Mammary epithelial cell (primary cell): ENCODE measurements around the gene SLC17A2.

Experiments
- CTCF ChIP-seq, 2 donors: IDR thresholded peaks in 1 of 2; conservative IDR thresholded peaks in 1 of 2; 2 replicates each; pipeline ENCODE4 v1.5.1; 2011 to 2012; ENCODE audit warnings: inconsistent platforms in 2 of 2, low read length in 2 of 2, mild to moderate bottlenecking in 2 of 2, control low read depth in 1 of 2, low read depth in 1 of 2; ENCODE audit not compliant: insufficient read depth in 1 of 2; ENCODE audit errors: extremely low read depth in 1 of 2
- EZH2 ChIP-seq: IDR thresholded peaks from 2 replicates; pipeline ENCODE4 v1.6.1; 2012; ENCODE audit warnings: low read length, inconsistent platforms, borderline replicate concordance

DNA sequence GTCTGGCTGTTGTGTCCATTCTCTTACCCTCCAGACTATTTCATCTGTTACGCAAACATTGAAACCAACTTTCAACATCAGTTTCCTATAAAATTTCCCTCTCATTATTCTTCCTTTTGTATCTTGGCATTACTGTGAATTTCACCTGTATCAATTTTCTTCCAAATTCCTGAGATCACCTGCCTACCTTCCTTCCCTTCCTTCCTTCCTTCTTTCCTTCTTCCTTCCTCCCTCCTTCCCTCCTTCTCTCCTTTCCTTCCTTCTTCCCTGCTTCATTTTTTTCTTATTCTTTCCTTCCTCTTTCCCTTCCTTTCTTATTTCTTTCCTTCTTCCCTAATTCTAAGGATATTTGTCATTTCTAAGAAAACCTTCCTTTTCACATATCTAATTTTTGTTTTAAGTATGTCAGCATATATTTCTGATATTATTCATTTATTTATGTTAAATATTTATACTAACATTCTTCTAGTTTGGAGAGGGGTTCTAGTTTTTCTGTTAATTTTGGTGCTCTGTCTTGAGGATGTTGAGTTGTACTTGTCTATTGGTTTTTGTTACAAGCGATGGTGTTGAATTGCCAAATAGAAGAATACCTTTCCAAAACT is 51.7 kb downstream of the SLC17A2 start:
- TF ChIP-seq CTCF (conservative IDR thresholded peaks at IDR 0.05 in 1 of 2, IDR thresholded peaks at IDR 0.05 in 1 of 2; ENCODE audit: extremely low read depth in 1 of 2, insufficient read depth in 1 of 2, low read depth in 1 of 2, low read length in 2 of 2) = no peak
- no peak for TF ChIP-seq EZH2
